HepG2 (cell line): ENCODE measurements around the gene ENAH. TPM values are rescaled to one million over a fixed set of nuclear protein-coding genes. Genes with fewer than 3 reads are reported as not detected.

Experiments used
- AKAP8 ChIP-seq: sonication (generic); formaldehyde crosslinking; IDR thresholded peaks from 2 replicates; pipeline ENCODE4 v1.5.1; 2020; ENCODE audit warnings: mild to moderate bottlenecking, missing genetic modification reagents
- ATAD3A ChIP-seq: sonication (generic); formaldehyde crosslinking; IDR thresholded peaks from 2 replicates; pipeline ENCODE4 v1.4.0; 2020; ENCODE audit warnings: missing genetic modification reagents
- GATAD2A ChIP-seq: IDR thresholded peaks from 2 replicates; pipeline ENCODE4 v1.6.1; 2016
- HNF1B ChIP-seq: sonication (generic); formaldehyde crosslinking; IDR thresholded peaks from 2 replicates; pipeline ENCODE4 v1.5.1; 2020; ENCODE audit warnings: mild to moderate bottlenecking, moderate library complexity, missing genetic modification reagents
- HOXA3 ChIP-seq: sonication (generic); formaldehyde crosslinking; IDR thresholded peaks from 2 replicates; pipeline ENCODE4 v1.5.0; 2020; ENCODE audit warnings: missing genetic modification reagents
- ISX ChIP-seq: sonication (generic); formaldehyde crosslinking; conservative IDR thresholded peaks from 2 replicates; pipeline ENCODE4 v1.5.0; 2020; ENCODE audit warnings: missing genetic modification reagents
- KAT7 ChIP-seq: IDR thresholded peaks from 2 replicates; pipeline ENCODE4 v1.6.1; 2018; ENCODE audit warnings: borderline replicate concordance, missing compliant biosample characterization
- MED1 ChIP-seq: sonication (generic); formaldehyde crosslinking; IDR thresholded peaks from 2 replicates; pipeline ENCODE4 v1.4.0; 2020; ENCODE audit warnings: missing genetic modification reagents
- RAD51 ChIP-seq: fragments of 450-650 bp; IDR thresholded peaks from 2 replicates; pipeline ENCODE4 v1.6.1; 2016; ENCODE audit warnings: borderline replicate concordance
- SRF ChIP-seq: IDR thresholded peaks from 2 replicates; pipeline ENCODE4 v1.6.1; 2011; ENCODE audit warnings: mild to moderate bottlenecking, low read depth, low read length, moderate library complexity
- TEF ChIP-seq: sonication (generic); formaldehyde crosslinking; IDR thresholded peaks from 2 replicates; pipeline ENCODE4 v1.5.0; 2020; ENCODE audit warnings: missing genetic modification reagents
- UBTF ChIP-seq: sonication (generic); formaldehyde crosslinking; IDR thresholded peaks from 2 replicates; pipeline ENCODE4 v1.4.0; 2020; ENCODE audit warnings: mild to moderate bottlenecking, missing genetic modification reagents
- ZNF12 ChIP-seq: sonication (generic); formaldehyde crosslinking; IDR thresholded peaks from 2 replicates; pipeline ENCODE4 v1.5.0; 2020; ENCODE audit warnings: missing genetic modification reagents
- ZNF710 ChIP-seq: sonication (generic); formaldehyde crosslinking; IDR thresholded peaks from 2 replicates; pipeline ENCODE4 v1.5.0; 2020; ENCODE audit warnings: mild to moderate bottlenecking, missing genetic modification reagents, borderline replicate concordance
- ZSCAN22 ChIP-seq: sonication (generic); formaldehyde crosslinking; IDR thresholded peaks from 2 replicates; pipeline ENCODE4 v1.4.0; 2020; ENCODE audit warnings: mild to moderate bottlenecking, missing genetic modification reagents
- polyA plus RNA-seq, 8 experiments: library from polyadenylated mRNA; depleted of rRNA in 3 of 8; stranded (reverse) in 7 of 8; unstranded in 1 of 8; fragments of >200 nt; fragmentation: Illumina TruSeq in 4 of 8; extraction: Trizol in 4 of 8; gene quantifications; 2 replicates each; pipeline versions ENCODE4 v1.2.1 to v1.2.3, GENCODE V29; 2011 to 2016; ENCODE audit warnings: low read depth in 4 of 8, missing spikeins in 1 of 8, mixed read lengths in 1 of 8; ENCODE audit not compliant: insufficient read depth in 1 of 8
- total RNA-seq, 5 experiments: library from RNA; depleted of rRNA; stranded (reverse); fragments of >200 nt; fragmentation: Illumina TruSeq; extraction: Trizol; gene quantifications; 2 replicates each; pipeline ENCODE4 v1.2.3, GENCODE V29; 2016; ENCODE audit warnings: low read depth in 1 of 5
- TF ChIP-seq, protein P1 (sequence below): sonication (generic); formaldehyde crosslinking; IDR thresholded peaks from 2 replicates; pipeline ENCODE4; 2020; ENCODE audit warnings: missing genetic modification reagents, mild to moderate bottlenecking, borderline replicate concordance
- TF ChIP-seq, protein P2 (sequence below): sonication (generic); formaldehyde crosslinking; IDR thresholded peaks from 2 replicates; pipeline ENCODE4 v1.4.0; 2020; ENCODE audit warnings: mild to moderate bottlenecking, missing genetic modification reagents

ENAH gene
- total and polyA plus RNA-seq, 2 of the 13 experiments (the other 11 are each of a cell fraction or from before 2014, with no cell fraction given), result 22.1 to 58.3 TPM

GRCh38 chr1:225653463-225654276, 747 bp upstream of the ENAH start (continued):
- TF ChIP-seq, protein P1, sequence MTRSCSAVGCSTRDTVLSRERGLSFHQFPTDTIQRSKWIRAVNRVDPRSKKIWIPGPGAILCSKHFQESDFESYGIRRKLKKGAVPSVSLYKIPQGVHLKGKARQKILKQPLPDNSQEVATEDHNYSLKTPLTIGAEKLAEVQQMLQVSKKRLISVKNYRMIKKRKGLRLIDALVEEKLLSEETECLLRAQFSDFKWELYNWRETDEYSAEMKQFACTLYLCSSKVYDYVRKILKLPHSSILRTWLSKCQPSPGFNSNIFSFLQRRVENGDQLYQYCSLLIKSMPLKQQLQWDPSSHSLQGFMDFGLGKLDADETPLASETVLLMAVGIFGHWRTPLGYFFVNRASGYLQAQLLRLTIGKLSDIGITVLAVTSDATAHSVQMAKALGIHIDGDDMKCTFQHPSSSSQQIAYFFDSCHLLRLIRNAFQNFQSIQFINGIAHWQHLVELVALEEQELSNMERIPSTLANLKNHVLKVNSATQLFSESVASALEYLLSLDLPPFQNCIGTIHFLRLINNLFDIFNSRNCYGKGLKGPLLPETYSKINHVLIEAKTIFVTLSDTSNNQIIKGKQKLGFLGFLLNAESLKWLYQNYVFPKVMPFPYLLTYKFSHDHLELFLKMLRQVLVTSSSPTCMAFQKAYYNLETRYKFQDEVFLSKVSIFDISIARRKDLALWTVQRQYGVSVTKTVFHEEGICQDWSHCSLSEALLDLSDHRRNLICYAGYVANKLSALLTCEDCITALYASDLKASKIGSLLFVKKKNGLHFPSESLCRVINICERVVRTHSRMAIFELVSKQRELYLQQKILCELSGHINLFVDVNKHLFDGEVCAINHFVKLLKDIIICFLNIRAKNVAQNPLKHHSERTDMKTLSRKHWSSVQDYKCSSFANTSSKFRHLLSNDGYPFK (CRISPR knock-in tag), result peak; percentile 29; the same call in 1 of the 2 replicates
- TF ChIP-seq HOXA3 (CRISPR knock-in tag), result peak; percentile 56
- no peak for TF ChIP-seq GATAD2A (CRISPR knock-in tag)
- TF ChIP-seq ZSCAN22 (CRISPR knock-in tag), result no peak
- no peak for TF ChIP-seq ISX (CRISPR knock-in tag)
- 0 out of 2 replicates have a peak, but pooled peaks have one; percentile 14 for TF ChIP-seq MED1 (CRISPR knock-in tag)
- TF ChIP-seq UBTF (CRISPR knock-in tag), result peak; percentile 79
- TF ChIP-seq, protein P2, sequence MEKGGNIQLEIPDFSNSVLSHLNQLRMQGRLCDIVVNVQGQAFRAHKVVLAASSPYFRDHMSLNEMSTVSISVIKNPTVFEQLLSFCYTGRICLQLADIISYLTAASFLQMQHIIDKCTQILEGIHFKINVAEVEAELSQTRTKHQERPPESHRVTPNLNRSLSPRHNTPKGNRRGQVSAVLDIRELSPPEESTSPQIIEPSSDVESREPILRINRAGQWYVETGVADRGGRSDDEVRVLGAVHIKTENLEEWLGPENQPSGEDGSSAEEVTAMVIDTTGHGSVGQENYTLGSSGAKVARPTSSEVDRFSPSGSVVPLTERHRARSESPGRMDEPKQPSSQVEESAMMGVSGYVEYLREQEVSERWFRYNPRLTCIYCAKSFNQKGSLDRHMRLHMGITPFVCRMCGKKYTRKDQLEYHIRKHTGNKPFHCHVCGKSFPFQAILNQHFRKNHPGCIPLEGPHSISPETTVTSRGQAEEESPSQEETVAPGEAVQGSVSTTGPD (CRISPR knock-in tag), result no peak
- TF ChIP-seq ATAD3A (CRISPR knock-in tag), result no peak
- no peak for TF ChIP-seq ZNF12 (CRISPR knock-in tag)
- TF ChIP-seq RAD51, result no peak
- TF ChIP-seq KAT7 (CRISPR knock-in tag), result 0 out of 2 replicates have a peak, but pooled peaks have one; percentile 45
- TF ChIP-seq SRF, result no peak
- TF ChIP-seq HNF1B, result peak; percentile 43; the same call in 1 of the 2 replicates
- TF ChIP-seq TEF (CRISPR knock-in tag), result no peak
- 0 out of 2 replicates have a peak, but pooled peaks have one; percentile 40 for TF ChIP-seq AKAP8 (CRISPR knock-in tag)
- 0 out of 2 replicates have a peak, but pooled peaks have one; percentile 51 for TF ChIP-seq ZNF710
